Psoas muscle (tissue), 8 donors: ENCODE data around the gene TYRP1. TPM values are rescaled to one million over a fixed set of nuclear protein-coding genes. Genes with fewer than 3 reads are reported as not detected.
A peak's percentile ranks its signal among the peaks of the same experiment; 100 is the strongest.

Experiments used
- ATAC-seq, 4 donors: fragments of 200-7000 bp; cut with Tn5 transposase; one replicate each; pipeline ENCODE4 v1.9.1; 2020; ENCODE audit warnings: moderate library complexity in 3 of 4, mild to moderate bottlenecking in 2 of 4
- DNase-seq, 2 donors: peaks; one replicate each; pipeline ENCODE4 v3.0.0-alpha.2; 2020
- H3K27ac ChIP-seq: fragments of 200-600 bp; one replicate; pipeline ENCODE4 v1.8.0; 2022
- H3K27me3 ChIP-seq, 3 donors: fragments of 200-600 bp in 1 of 3; one replicate each; pipeline versions ENCODE4 v1.6.1 to v1.8.0; 2013 to 2022; ENCODE audit warnings: low read length in 2 of 3, mild to moderate bottlenecking in 2 of 3, moderate library complexity in 1 of 3; ENCODE audit not compliant: insufficient read depth in 3 of 3
- H3K36me3 ChIP-seq, 2 donors: fragments of 200-600 bp in 1 of 2; one replicate each; pipeline versions ENCODE4 v1.6.1 to v1.8.0; 2013 to 2022; ENCODE audit warnings: low read depth in 1 of 2, mild to moderate bottlenecking in 1 of 2, moderate library complexity in 1 of 2; ENCODE audit not compliant: insufficient read depth in 1 of 2
- H3K4me1 ChIP-seq: fragments of 200-600 bp; one replicate; pipeline ENCODE4 v1.8.0; 2022
- H3K4me3 ChIP-seq: fragments of 200-600 bp; one replicate; pipeline ENCODE4 v1.8.0; 2022; ENCODE audit warnings: mild to moderate bottlenecking
- H3K9me3 ChIP-seq: fragments of 200-600 bp; one replicate; pipeline ENCODE4 v1.8.0; 2022
- CTCF ChIP-seq: fragments of 200-600 bp; IDR thresholded peaks from one replicate; pipeline ENCODE4 v1.8.0; 2022; ENCODE audit warnings: antibody characterized with exemption
- WGBS, 3 donors: extraction: QIAGEN DNeasy Blood & Tissue Kit; methylation state at CpG; one replicate each; pipeline versions ENCODE4 v1.1.6 to v1.1.7; 2013; 5-methylcytosine and 5-hydroxymethylcytosine counted together
- intact Hi-C, 2 donors: fragments of 100-400 bp; cut with DNase I; formaldehyde crosslinking; loops; one replicate each; pipeline versions ENCODE4 v1.11.0 to v1.14.2; 2022
- polyA plus RNA-seq, 3 donors: library from polyadenylated mRNA; stranded (reverse); fragments of 200-250 nt; gene quantifications; one replicate each; pipeline ENCODE4 v1.2.3, GENCODE V29; 2013
- total RNA-seq, 4 donors: library from RNA; stranded (reverse); fragmentation: NEBNext Ultra II Directional in 2 of 4; extraction: Animal tissue kit (Norgen Biotek cat#: 25700) in 2 of 4; gene quantifications; one replicate each; pipeline versions ENCODE4 v1.2.1 to v1.2.4, GENCODE V29; 2021 to 2023
- donor health status: healthy with polysubstance abuse.
- donor health status: DM: no; HTN: no; CAD: no; lungs with moderate emphysema.
- donor health status: Bipolar disorder and iron deficiency.
- donor health status: healthy.
- donor health status: DM: yes; HTN: yes; CAD: no.
- donor health status: DM: no; HTN: no; CAD: no.
- donor health status: DM: no; HTN: no; CAD: no.
- donor health status: DM: yes; HTN: yes; CAD: no.

Gene TYRP1
- total and polyA plus RNA-seq, 7 donors, result 0.31 to 10.7 (median 1.9) TPM

GRCh38 chr9:12698266-12698665 lies 5.1 kb downstream of the TYRP1 start:
- intact Hi-C loops, result no loop called here
- H3K9me3 ChIP-seq, result no peaks in the 10 kb centered on the region
- DNase-seq (no peak), ATAC-seq (no peak)
- 57 to 70% (median 59%) methylated on average over 4 of the region's 4 CpGs for WGBS, 3 donors
- H3K4me3 ChIP-seq, result peak overlapping the region; percentile 15
- H3K4me1 ChIP-seq, result peaks cover 8% of the 10 kb centered on the region
- H3K27me3 ChIP-seq, result no peaks in the 10 kb centered on the region
- TF ChIP-seq CTCF, result no peak
- no peak overlapping the region for H3K27ac ChIP-seq
- H3K36me3 ChIP-seq, result no peaks in the 10 kb centered on the region

DNA sequence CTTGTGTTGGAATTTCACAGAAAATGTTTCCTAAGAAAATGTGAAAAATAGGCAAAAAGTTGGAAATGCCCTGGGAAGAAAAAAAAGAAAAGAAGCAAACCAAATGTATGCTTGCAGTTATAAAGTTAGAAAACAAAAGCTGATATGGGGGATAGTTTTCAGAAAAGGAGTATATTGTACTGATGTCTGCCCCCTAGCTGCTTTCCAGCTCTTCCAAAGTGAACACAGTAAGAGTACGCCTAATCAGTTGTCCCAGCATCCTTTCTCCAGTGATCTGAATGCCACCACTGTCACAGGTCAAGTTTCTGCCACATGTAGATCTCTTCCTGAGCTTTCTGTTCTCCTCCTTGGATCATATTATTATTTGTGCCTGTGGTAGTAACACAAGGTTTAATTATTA lies 5.8 kb downstream of the TYRP1 start:
- Histone ChIP-seq H3K9me3 (no peaks in the 10 kb centered on the region), H3K4me3 (no peak overlapping the region), H3K27ac (no peak overlapping the region), H3K36me3 (no peaks in the 10 kb centered on the region), H3K27me3 (no peaks in the 10 kb centered on the region), H3K4me1 (peaks cover 8% of the 10 kb centered on the region)
- DNase-seq (no peak), ATAC-seq (peak in 2 of 4 donors; percentile 40 to 45)
- WGBS, 3 donors, result 91 to 95% (median 95%) methylated on average over 1 of the region's 1 CpG
- TF ChIP-seq CTCF, result no peak
- intact Hi-C loops, result no loop called here

- Histone ChIP-seq H3K4me1 (peaks cover 8% of the 10 kb centered on the region), H3K4me3 (no peak overlapping the region), H3K27ac (no peak overlapping the region), H3K9me3 (no peaks in the 10 kb centered on the region), H3K36me3 (no peaks in the 10 kb centered on the region), H3K27me3 (no peaks in the 10 kb centered on the region)
- ATAC-seq (no peak), DNase-seq (no peak)
- no peak for TF ChIP-seq CTCF
- intact Hi-C loops, result no loop called here
These were observed 6.3 kb downstream of the TYRP1 start for GRCh38 chr9:12699529-12699928.

GRCh38 chr9:12701126-12701525 lies 7.9 kb downstream of the TYRP1 start:
- no peak for TF ChIP-seq CTCF
- no peaks in the 10 kb centered on the region for H3K27me3 ChIP-seq
- no peaks in the 10 kb centered on the region for H3K9me3 ChIP-seq
- intact Hi-C loops, result loop anchor here in 1 of 2 donors (5.0 to 10.0 kb wide), 2 partner anchors 381 to 494 kb away; no protein-coding TSS in a partner anchor
- no peaks in the 10 kb centered on the region for H3K4me1 ChIP-seq
- H3K36me3 ChIP-seq, result no peaks in the 10 kb centered on the region
- H3K4me3 ChIP-seq, result no peak overlapping the region
- no peak for DNase-seq
- no peak overlapping the region for H3K27ac ChIP-seq
- no peak for ATAC-seq

DNA sequence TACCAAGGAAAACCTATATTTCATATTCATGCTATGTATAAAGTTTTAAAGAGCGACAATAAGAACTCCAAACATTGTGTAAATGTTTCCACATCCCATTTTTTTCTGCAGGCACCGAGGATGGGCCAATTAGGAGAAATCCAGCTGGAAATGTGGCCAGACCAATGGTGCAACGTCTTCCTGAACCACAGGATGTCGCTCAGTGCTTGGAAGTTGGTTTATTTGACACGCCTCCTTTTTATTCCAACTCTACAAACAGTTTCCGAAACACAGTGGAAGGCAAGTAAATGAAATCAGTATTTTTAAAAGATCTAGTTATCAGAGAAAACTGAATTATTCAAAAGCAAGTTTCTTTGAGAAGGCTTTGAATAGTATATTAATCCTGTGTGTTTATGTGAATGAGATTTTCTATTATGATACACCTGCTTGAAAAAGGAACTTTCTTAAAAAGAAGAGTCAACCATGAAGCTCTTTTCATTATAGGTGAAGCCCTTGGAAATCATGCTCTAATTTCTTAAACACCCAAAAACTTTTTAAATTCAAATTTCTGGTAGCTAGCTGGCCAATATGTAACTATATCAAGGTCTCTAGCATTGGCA lies 9.1 kb downstream of the TYRP1 start:
- H3K4me1 ChIP-seq, result no peaks in the 10 kb centered on the region
- 19 to 31% (median 27%) methylated on average over 6 of the region's 6 CpGs for WGBS, 3 donors
- no peaks in the 10 kb centered on the region for H3K36me3 ChIP-seq
- no peaks in the 10 kb centered on the region for H3K9me3 ChIP-seq
- ATAC-seq, result peak in 3 of 4 donors; percentile 46 to 76 (median 70)
- no peaks in the 10 kb centered on the region for H3K27me3 ChIP-seq
- H3K27ac ChIP-seq, result no peak overlapping the region
- intact Hi-C loops, result loop anchor here in 1 of 2 donors (5.0 to 10.0 kb wide), 2 partner anchors 380 to 493 kb away; no protein-coding TSS in a partner anchor
- DNase-seq, result peak; percentile 28 to 46
- no peak overlapping the region for H3K4me3 ChIP-seq
- peak; percentile 48 for TF ChIP-seq CTCF
